Activated CD8-positive, alpha-beta memory T cell treated with anti-CD3 and anti-CD28 coated beads for 36 hours (primary cell): ENCODE results near the gene FLCN. TPM values are rescaled to one million over a fixed set of nuclear protein-coding genes. Genes with fewer than 3 reads are reported as not detected.

ENCODE experiments used
- CTCF ChIA-PET: fragments of 350-600 bp; sonication (Branson Sonifier 250); formaldehyde crosslinking; loops from one replicate; lab custom pipeline; 2021; ENCODE audit warnings: antibody characterized with exemption; lab: Charles Lee
- POLR2A ChIA-PET: fragments of 350-600 bp; sonication (Branson Sonifier 250); formaldehyde crosslinking; loops from one replicate; lab custom pipeline; 2021; ENCODE audit warnings: antibody characterized with exemption; lab: Charles Lee
- total RNA-seq, 2 experiments: library from RNA; stranded (reverse); gene quantifications; one replicate each; pipeline ENCODE4 v1.2.3, GENCODE V29; 2021

Gene FLCN
- total RNA-seq, 2 experiments from 2014 or later: 22.2 to 25.7 TPM

DNA sequence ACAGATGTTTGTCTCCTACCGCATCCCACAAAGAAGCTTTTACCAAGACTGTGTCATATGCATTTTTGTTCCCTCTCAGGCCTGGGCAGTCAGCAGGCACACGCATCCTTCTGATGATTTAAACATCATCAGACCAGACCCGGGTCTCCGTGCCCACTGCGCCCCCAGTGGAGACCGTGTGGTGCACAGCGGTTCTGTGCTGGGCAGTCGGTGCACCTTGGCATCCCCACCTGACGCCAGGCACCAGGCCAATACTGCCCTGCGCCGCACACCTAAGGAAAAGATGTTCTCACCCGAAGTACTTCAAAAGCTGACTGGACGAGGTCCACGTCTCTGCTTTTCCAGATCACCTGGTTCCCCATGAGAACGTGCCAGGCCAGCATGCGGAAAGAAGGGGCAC is 20.2 kb downstream of the FLCN start:
- POLR2A ChIA-PET: no interaction called here
- CTCF ChIA-PET: no interaction called here

DNA sequence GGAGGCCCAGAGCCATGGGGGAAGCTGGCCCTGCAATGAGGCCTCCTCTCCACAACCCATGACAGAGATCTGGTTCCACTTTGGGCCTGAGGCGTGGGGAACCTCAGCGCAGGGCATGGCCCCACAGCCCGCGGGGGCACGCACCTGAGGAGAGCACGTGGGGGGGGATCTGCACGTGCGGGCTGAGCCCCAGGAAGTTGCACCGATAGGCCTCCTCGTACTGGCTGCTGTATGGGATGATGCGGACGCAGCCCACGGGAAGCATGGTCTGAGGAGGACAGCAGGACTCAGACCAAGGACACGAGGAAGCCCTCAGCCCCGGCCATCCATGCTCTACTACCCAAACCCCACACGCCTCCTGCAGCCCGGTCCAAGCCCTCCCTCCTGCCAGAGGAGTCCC is 20.7 kb downstream of the FLCN start:
- CTCF ChIA-PET: no interaction called here
- POLR2A ChIA-PET: no interaction called here

DNA sequence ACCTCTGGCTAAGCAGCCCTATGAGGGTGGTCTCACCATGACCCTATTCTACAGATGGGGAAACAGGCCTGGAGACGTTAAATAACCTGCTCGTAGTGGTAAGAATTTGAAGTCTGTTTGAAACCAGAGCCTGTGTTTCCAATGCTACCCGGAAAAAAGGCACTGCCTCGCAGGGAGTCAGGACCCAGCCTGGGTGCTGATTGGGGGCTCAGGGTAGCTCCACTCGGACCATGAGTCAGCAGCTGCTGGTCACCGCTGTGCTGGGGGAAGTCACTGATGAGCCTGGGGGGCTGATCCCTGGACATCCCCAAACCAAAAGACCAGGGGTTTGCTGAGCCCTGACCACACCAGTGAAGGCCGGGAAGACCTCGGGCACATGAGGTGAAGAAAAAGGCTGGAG is 21.4 kb downstream of the FLCN start:
- CTCF ChIA-PET: no interaction called here
- POLR2A ChIA-PET: no interaction called here

DNA sequence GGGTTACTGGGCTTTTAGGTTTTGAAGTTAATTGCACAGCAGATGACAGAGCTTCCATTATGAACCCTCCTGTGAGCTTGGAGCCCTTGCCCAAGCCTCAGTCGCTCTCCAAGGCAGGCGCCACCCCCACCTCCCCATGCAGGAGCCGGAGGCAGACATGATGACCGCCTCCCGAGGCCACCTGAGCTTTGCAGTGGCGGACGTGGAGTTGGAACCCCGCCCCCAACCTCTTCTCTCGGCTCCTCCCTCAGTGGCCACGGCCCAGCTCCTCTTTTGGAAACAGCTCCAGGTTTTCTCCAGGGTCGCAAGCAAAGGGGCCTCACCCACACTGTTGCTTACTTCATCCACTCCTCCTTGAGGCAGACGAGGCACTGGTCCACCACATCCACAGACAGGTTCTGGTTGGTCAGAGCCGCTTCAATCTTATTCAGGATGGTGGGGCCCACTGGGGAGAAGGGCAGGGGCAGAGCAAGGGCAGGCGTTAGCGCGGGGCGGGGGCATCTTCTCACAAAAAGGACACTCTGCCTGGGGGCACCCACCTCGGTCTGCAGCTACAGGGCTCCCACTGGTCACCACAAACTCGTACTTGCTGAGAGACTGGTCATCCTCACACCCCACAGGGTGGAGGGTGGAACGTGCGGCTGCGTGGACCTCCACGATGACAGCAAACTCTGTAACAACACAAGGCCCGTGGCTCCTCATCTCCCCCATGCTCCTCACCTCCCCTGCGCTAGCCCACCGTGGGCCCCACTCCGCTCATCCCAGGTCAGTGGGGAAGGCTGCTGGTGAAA is 22.1 kb downstream of the FLCN start:
- ChIA-PET POLR2A (no interaction called here), CTCF (no interaction called here)

DNA sequence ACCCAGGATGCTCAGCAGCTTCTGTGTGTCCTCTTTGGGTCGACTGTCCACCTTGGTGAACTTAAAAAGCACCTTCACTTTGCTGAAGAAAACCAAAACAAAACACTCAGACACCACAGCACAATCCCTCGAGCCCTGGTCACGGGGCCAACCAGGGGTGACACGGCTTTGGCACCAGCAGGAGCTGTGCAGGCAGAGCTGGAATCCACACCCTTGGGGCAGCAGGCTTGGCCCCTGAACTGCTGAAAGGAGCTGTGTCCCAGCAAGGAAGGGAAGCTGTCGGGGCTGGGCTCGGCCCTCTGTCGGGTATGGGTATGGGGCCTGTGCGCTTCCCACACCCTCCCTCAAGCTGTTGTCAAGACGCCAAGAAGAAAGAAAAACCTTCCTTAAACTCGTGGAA is 23.2 kb downstream of the FLCN start:
- CTCF ChIA-PET: no interaction called here
- POLR2A ChIA-PET: no interaction called here

DNA sequence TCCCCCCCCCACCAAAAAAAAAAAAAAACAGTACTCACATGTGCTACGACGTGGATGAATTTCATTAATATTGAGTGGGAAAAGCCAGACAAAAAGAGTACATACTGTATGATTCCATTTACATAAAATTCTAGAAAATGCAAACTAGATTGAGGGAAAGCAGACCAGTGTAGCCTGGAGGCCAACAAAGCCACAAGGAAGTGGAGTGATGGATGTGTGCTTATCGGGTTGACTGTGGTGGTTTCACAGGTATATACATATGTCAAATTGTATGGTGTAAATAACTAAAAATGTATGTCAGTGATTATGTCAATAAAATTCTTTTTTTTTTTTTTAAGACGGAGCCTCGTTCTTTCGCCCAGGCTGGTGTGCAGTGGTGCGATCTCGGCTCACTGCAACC is 29.0 kb downstream of the FLCN start:
- ChIA-PET POLR2A (no interaction called here), CTCF (interaction anchor here (0.6 to 2.0 kb wide), 3 partner anchors 66 to 822 kb away, joined by 3 to 4 read pairs (median 3); no protein-coding TSS in a partner anchor)

DNA sequence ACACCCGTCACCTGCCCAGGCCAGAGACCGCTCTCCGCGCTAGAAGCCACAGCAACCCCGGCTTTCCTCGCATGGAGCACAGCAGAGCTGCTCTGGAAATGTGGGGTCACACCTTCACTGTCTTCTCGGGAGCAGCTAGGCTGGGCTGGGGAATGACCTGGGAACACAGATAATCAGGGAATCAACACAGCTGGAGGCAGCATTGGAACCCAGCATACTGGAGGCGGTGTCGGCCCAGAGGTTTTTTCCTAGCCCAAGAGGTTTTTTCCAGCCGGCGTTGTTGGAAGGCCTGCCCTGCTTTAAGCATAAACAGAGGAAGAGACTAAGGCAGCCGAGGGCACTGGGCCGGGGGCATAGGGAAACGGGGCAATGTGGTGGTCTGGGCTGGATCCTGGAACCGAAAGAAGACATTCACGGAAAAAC is 30.0 kb downstream of the FLCN start:
- CTCF ChIA-PET: interaction anchor here (0.5 to 1.6 kb wide), 2 partner anchors 12 to 21 kb away, joined by 3 read pairs; no protein-coding TSS in a partner anchor
- POLR2A ChIA-PET: no interaction called here

DNA sequence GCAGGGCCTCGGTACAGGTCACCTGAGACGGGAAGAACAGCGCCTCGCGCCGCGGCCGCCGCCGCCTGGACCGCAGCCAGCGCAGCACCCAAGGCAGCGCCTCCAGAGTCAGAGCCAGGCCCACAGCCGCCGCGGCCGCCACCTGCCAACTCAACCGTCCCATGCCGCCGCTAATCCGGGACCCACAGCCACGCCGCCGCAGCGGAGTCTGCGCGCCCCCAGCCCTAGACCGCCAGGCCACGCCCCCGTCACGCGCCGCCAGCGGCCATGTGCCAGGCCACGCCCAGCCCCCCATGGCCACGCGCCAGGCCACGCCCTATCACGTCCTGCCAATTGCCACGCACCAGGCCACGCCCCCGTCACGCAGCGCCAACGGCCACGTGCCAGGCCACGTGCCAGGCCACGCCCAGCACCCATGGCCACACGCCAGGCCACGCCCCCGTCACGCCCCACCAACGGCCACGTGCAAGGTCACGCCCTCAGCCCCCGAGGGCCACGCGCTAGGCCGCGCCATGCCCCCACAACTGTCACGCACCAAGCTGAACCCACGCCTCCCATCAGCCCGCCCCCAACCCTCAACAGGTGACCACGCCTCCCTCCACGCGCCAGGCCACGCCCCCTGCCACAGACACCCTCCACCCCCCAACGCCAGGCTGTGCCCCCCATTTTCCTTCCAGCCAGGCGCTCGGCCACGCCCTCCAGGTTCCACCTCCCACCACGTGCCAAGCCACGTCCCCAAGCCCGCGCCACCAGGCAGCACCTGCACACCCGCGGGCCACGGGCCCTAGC is 30.6 kb downstream of the FLCN start, which contains the start of gene PLD6:
Gene PLD6 (minus strand): TSS at position 210 of the 789 bp plus-strand sequence. CDS start 47 bp downstream, at position 163.
- CTCF ChIA-PET: interaction anchor here (0.5 to 1.6 kb wide), 3 partner anchors 13 to 64 kb away, joined by 3 read pairs; no protein-coding TSS in a partner anchor
- POLR2A ChIA-PET: interaction anchor here (0.7 kb wide), 1 partner anchor 8 kb away, joined by 3 read pairs; no protein-coding TSS in a partner anchor

DNA sequence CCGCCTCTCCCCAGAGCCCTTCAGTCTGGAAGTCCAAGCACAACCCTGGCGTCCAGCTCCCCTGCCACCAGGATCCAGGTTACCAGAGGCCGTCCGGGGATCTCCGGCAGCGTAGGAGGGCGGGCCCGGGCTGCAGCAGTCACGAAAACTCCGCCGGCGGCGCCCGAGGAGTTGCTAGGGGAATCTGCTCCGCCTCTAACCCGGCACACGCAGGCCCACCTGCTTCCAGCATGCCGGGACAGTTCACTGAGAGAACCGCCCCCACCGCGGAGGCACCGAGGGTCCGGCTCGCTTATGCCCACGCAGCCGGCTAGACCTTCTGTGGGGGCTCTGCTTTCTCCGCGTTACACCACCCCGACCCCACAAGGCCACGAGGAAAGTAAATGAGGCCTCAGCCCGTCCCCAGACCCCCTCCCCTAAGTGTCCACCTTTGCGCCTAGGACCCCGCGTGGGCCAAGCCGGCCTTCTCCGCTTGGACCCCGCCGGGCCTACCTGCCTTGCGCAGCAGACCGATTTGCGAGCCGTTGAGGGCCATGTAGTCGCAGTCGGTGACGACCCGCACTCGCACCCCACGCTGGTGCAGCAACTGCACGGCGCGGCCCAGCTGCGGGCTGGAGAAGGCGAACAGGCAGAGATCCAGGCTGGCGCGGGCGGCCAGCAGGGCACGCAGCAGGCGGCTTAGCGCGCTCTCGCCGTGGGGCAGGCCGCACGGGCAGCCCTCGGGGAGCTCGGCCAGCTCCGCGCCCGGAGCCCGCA is 31.4 kb downstream of the FLCN start:
- POLR2A ChIA-PET: interaction anchor here (0.7 to 1.5 kb wide), 4 partner anchors 7 to 54 kb away, joined by 3 to 5 read pairs (median 3); no protein-coding TSS in a partner anchor
- CTCF ChIA-PET: interaction anchor here (0.6 to 1.6 kb wide), 2 partner anchors 20 to 65 kb away, joined by 3 read pairs; no protein-coding TSS in a partner anchor

DNA sequence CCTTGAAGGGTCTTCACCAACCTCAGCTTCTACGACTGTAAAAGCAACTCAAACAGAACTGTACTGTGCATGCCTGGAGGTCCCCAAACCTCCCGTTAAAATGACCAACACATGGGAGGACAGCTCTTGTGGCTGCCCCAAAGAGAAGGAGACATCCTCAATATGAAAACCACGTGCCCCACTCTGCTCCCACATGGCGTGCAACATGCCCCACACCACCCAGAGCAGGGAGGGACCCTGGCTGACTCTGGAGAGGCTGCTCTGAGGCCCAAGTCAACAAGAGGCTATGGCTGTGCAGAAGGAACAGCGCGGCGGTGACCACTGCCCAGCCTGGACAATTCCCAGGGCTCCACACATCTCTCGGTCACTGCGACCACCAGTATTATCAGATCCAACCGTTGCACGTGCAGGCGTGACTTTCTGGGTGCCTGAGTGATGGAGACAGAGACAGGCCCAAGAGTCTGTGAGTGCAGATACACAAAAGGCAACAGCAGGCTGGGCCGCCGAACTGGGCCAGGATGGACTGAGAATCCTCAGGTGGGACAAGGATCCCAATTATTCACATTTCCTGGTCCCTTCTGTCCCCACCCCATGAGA is 32.2 kb downstream of the FLCN start:
- POLR2A ChIA-PET: interaction anchor here (0.7 to 1.5 kb wide), 3 partner anchors 20 to 53 kb away, joined by 3 to 5 read pairs (median 3); no protein-coding TSS in a partner anchor
- CTCF ChIA-PET: no interaction called here

DNA sequence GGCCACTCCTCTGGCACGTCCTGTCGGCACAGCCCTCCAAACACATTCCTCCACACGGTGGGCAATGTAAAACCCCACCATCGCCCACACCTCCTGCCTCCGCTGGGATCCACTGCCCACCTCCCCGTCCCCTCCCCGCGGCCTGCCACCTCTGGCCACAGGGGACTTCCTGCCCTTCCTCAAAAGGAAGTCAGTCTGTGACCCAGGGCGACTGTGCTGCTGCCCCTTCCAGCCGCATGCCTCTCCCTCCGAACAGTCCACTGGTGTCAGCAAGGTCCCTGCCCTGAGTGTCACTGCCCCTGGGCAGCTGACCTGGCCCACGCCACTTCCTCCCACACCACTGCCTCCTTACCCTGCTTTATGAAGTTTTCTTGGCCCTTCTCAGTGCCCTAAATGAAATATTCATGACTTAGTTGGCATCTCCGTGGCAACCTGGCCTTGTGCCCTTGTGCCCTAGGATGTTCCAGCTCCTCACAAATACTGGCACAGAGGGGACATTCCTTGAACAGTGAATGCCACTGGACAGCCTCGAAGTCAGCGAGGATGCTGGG is 32.9 kb downstream of the FLCN start:
- POLR2A ChIA-PET: interaction anchor here (1.5 kb wide), 1 partner anchor 19 kb away, joined by 5 read pairs; no protein-coding TSS in a partner anchor
- CTCF ChIA-PET: no interaction called here

DNA sequence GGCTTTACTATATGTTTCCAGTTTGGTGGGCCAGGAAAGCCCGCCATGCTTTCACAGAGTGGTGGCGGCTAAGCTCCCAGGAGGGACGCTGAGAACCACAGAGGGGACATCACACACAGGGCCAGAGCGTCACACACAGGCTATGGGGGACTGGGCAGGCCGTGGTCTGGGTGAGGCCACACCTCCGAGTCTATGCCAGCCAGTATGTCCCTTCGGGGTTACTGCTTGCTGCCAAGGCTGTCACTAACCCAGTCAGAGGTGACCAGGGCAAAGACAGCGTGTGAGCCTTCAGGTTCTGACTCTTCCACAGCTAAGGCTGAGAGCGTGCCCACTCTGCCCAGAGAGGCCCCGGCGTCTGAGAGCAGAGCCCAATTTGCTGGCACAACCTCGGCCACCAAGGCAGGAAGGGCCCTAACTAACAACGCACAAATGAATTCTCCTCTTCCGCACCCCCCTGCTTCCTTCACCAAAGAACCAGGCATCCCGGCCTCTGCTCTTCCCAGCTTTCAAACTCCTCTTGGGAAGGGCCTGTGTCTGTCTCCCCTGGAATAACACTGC is 33.7 kb downstream of the FLCN start:
- CTCF ChIA-PET: no interaction called here

DNA sequence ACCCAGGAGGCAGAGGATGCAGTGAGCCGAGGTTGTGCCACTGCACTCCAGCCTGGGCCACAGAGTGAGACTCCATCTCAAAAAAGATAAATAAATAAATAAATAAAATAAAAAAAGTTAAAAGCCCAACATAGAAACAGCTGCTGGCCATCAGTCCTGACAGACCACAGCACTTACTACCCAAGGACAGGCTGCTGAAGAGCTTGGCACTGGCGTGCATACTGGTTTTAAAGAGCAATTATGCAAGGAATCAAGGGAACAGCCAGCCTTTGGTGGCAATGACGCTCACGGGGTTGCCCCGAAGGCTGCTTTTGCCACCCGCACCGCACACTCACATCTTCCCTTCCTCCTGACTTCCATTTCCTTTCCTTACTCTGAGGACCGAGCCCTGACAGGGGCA is 35.1 kb downstream of the FLCN start:
- ChIA-PET POLR2A (no interaction called here), CTCF (no interaction called here)

More for the DNA sequence above, 33.7 kb downstream of the FLCN start:
- POLR2A ChIA-PET: no interaction called here

DNA sequence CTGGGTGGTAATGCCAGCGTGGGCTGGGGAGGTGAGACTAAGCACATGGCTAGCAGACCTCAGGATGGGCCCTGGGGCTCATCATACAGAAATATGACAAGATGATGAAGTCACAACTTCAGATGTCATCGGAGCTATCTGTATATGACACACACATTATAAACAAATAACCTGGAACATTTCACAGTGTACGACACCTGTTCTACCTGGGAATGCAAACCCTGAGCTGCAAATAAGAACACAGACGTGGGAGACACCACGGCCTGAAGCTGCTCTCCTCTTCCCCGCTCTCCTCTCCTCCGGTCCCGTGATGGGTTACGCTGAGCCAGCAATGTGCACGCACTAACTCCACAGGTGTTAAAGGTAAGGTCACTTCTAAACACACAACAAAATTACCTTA is 35.7 kb downstream of the FLCN start:
- ChIA-PET CTCF (no interaction called here), POLR2A (interaction anchor here (0.8 kb wide), 1 partner anchor 9 kb away, joined by 3 read pairs; no protein-coding TSS in a partner anchor)

DNA sequence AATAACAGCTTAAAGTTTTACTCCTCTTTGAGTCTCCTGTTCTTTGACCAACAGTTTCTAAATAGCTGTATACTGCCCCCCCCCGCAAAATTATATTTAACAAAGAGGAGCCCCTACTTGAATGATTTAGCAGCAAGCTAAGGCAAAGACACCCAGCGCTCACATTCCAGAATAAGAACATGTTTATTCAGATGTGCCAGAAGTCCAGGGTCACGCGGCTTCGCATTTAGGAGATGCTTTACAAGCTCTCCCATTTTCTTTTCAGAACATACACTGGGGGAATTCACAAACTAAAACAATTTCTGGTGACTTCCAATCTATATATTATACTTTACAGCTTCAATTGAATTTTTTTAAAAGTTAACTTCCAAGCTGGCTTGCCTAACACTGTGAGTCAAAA is 36.1 kb downstream of the FLCN start:
- POLR2A ChIA-PET: interaction anchor here (0.8 kb wide), 1 partner anchor 9 kb away, joined by 3 read pairs; no protein-coding TSS in a partner anchor

DNA sequence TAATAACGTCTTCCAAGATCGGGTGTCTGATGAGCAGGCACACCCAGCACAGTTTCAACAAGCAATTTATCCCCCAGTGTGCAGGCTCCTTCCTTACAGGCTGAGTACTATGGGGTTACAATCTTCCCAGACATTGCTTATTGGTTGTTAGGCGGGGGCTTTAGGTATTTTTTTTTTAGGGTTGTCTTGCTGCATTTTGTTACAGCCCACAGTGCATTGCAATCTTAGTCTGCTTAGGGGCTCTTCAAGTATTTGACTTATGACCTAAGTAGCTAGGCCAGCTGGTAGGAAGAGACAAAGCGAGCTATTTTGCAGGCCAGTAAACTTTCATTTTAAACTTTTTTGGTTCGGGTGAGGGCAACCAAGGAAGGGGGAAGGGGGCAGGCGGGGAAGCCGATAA is 36.7 kb downstream of the FLCN start:
- POLR2A ChIA-PET: interaction anchor here (0.8 kb wide), 1 partner anchor 8 kb away, joined by 3 read pairs; no protein-coding TSS in a partner anchor
- CTCF ChIA-PET: no interaction called here

More for the DNA sequence above, 36.1 kb downstream of the FLCN start:
- CTCF ChIA-PET: no interaction called here

DNA sequence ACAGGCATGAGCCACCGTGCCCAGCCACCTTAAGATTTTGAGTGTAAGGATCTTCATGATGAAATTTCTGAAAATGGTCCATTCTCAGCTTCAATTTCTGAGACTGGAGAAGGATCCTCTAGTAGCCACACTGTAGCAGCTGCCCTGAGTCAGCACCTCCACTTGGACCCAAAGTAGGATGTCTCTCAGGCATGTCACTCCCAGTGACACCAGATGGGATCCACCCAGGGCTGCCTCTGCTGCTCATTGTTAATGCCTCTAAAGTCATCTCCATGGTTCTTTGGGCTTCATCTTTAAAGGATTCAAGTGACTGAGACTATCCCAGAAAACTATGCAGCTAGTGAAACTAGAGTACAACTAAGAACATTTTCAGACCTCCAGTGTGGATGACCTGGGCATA is 38.7 kb downstream of the FLCN start:
- ChIA-PET POLR2A (interaction anchor here (0.6 kb wide), 1 partner anchor 7 kb away, joined by 3 read pairs; no protein-coding TSS in a partner anchor), CTCF (interaction anchor here (0.7 to 1.2 kb wide), 2 partner anchors 19 to 33 kb away, joined by 3 to 4 read pairs; no protein-coding TSS in a partner anchor)

DNA sequence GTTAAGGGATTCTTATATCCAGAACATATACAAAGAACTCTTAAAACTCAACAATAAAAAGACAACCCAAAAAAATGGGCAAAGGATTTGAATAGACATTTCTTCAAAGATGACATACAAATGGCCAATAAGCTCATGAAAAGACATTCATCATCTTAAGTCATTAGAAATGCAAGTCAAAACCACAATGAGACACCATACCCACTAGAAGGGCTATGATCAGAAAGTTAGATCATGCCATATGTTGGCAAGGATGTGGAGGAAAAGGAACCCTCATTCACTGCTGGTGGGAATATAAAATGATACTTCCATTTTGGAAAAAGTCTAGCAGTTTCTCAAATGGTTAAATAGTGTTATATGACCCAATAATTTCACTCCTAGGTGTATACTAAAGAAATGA is 40.2 kb downstream of the FLCN start:
- POLR2A ChIA-PET: no interaction called here
- CTCF ChIA-PET: no interaction called here
